Right renal cortex interstitium (tissue), 3 donors: ENCODE data around the gene KRCC1. TPM values are rescaled to one million over a fixed set of nuclear protein-coding genes. Genes with fewer than 3 reads are reported as not detected.

ENCODE experiments used
- DNase-seq, 3 donors: peaks; one replicate each; pipeline ENCODE4 v3.0.0-alpha.2; 2013; ENCODE audit warnings: low read depth in 3 of 3, low spot score in 2 of 3
- polyA plus RNA-seq, 3 donors: library from polyadenylated mRNA; unstranded; fragments of 120-200 nt; gene quantifications; one replicate each; pipeline ENCODE4 v1.2.1, GENCODE V29; 2013; ENCODE audit not compliant: insufficient read length in 3 of 3

The KRCC1 gene
- 10 to 100 TPM; 56.7 to 66.7 (median 66.0) TPM for polyA plus RNA-seq

- DNase-seq: peak; percentile 85 to 88 (median 88)
Measured at GRCh38 chr2:88055371-88056128, at the start of gene KRCC1. Gene KRCC1 (minus strand): TSS chr2:88055783. CDS start chr2:88028563, 27,220 bp downstream.

GRCh38 chr2:88100489-88100858, 44.9 kb upstream of the KRCC1 start:
- no peak for DNase-seq

- DNase-seq: no peak
Measured at GRCh38 chr2:88099798-88100488, 44.4 kb upstream of the KRCC1 start.

- no peak for DNase-seq
Measured at GRCh38 chr2:88098558-88098900, 42.9 kb upstream of the KRCC1 start.

- DNase-seq: no peak
Measured at GRCh38 chr2:88097891-88098557, 42.4 kb upstream of the KRCC1 start.

- DNase-seq: no peak
Measured at GRCh38 chr2:88097192-88097591, 41.6 kb upstream of the KRCC1 start.

- no peak for DNase-seq
Measured at GRCh38 chr2:88096708-88097107, 41.1 kb upstream of the KRCC1 start.

GRCh38 chr2:88095022-88095421, 39.4 kb upstream of the KRCC1 start:
- no peak for DNase-seq

GRCh38 chr2:88092773-88093172, 37.2 kb upstream of the KRCC1 start:
- no peak for DNase-seq

GRCh38 chr2:88091943-88092342, 36.4 kb upstream of the KRCC1 start:
- no peak for DNase-seq

GRCh38 chr2:88090446-88091283, 35.1 kb upstream of the KRCC1 start:
- DNase-seq: no peak

- DNase-seq: no peak
Measured at GRCh38 chr2:88088999-88089398, 33.4 kb upstream of the KRCC1 start.

GRCh38 chr2:88087763-88088162, 32.2 kb upstream of the KRCC1 start:
- DNase-seq: no peak

GRCh38 chr2:88087073-88087472, 31.5 kb upstream of the KRCC1 start:
- no peak for DNase-seq

- DNase-seq: no peak
Measured at GRCh38 chr2:88086401-88086800, 30.8 kb upstream of the KRCC1 start.

- DNase-seq: no peak
Measured at GRCh38 chr2:88085602-88086001, 30.0 kb upstream of the KRCC1 start.

- DNase-seq: no peak
Measured at GRCh38 chr2:88085099-88085498, 29.5 kb upstream of the KRCC1 start.

- no peak for DNase-seq
Measured at GRCh38 chr2:88082781-88083180, 27.2 kb upstream of the KRCC1 start.

GRCh38 chr2:88081924-88082608, 26.5 kb upstream of the KRCC1 start:
- DNase-seq: no peak

GRCh38 chr2:88080545-88080944, 25.0 kb upstream of the KRCC1 start:
- no peak for DNase-seq
